Mucosa of stomach (tissue), 1 donor: Measurements from ENCODE around the gene C2orf76.

ENCODE experiments used
- H3K27me3 ChIP-seq: one replicate; pipeline ENCODE4 v1.7.0; 2013; ENCODE audit warnings: mild to moderate bottlenecking, low read length; ENCODE audit not compliant: control insufficient read depth, insufficient read depth
- H3K36me3 ChIP-seq: one replicate; pipeline ENCODE4 v1.7.0; 2013; ENCODE audit warnings: low read length; ENCODE audit not compliant: control insufficient read depth, insufficient read depth
- H3K4me1 ChIP-seq: one replicate; pipeline ENCODE4 v1.7.0; 2013; ENCODE audit warnings: mild to moderate bottlenecking, low read length; ENCODE audit not compliant: control insufficient read depth, insufficient read depth
- H3K4me3 ChIP-seq: one replicate; pipeline ENCODE4 v1.7.0; 2013; ENCODE audit warnings: low read length
- H3K9ac ChIP-seq: one replicate; pipeline ENCODE4 v1.7.0; 2013; ENCODE audit warnings: mild to moderate bottlenecking, low read length, moderate library complexity
- H3K9me3 ChIP-seq: one replicate; pipeline ENCODE4 v1.7.0; 2013; ENCODE audit warnings: mild to moderate bottlenecking, low read length, moderate library complexity; ENCODE audit not compliant: control insufficient read depth
- donor health status: Pancreatic carcinoma.

C2orf76 gene

DNA sequence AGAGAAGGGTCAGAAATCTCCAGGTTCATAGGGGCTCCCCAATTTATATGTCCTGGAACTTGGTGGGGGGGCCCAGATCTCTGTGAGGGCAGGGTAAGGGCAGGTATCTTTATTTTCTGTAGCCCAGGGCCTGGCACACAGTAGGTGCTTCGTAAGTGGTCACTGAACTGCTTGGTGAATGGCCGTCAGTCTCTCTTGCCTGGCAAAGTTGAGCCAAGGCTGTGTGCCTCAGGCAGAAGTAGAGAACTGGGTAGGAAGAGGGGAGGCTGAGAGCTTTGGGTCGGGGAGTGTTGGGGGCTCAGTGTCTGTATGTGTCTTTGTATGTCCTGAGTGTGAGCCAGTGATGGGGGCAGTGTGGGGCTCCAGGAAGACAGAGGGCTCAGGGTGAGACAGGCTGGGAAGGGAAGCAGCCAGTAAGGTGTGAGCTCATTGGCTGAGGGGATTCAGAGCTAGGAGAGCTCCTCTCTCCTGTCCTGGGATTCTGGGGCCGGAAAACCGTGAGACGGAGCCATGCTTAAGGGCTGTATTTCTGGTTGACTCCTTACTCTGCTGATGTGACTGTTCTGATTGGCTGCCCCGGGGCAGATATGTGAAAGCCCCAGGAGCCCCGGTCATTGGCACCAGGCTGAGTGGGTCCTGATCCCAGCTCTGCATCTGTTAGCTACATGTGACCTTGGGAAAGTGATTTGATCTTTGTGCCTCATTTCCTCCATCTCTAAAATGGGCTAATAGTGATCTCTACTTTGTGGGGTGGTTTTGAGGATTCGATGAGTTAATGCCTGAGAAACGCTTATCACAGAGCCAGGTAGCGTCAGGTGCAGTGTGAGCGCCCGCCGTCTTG lies 112.7 kb downstream of the C2orf76 start:
- no peaks in the 10 kb centered on the region for H3K36me3 ChIP-seq
- no peak overlapping the region for H3K9ac ChIP-seq
- H3K4me1 ChIP-seq: peaks cover 6% of the 10 kb centered on the region
- no peak overlapping the region for H3K4me3 ChIP-seq
- H3K9me3 ChIP-seq: no peaks in the 10 kb centered on the region
- no peaks in the 10 kb centered on the region for H3K27me3 ChIP-seq

DNA sequence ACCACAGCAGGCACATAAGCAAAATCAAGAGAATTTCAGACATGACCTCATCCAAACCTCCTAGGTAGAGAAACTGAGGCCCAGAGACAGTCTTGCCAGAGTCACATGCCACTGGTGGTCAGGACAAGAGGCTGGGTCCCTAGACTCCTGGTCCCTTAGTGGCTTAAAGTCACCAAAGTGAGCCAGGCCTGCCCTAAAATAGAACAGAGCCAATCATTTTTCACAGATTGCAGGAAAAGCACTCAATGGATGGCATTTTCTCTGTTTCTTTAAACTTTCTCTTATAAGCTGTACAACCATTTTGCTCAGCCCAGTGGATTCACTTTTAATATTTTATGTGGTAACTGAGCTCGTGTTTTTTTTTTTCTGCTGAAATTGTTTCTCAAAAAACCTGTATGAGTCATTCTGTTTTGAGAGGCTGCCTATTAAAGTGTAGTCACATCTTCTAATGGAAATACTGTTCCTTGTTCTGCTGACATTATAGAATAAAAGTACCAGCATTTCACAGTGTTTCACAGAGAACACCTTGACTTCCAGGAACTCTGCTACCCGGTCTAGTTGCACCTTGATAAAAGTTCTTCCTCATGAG lies 113.4 kb downstream of the C2orf76 start:
- peaks cover 6% of the 10 kb centered on the region for H3K4me1 ChIP-seq
- H3K27me3 ChIP-seq: no peaks in the 10 kb centered on the region
- no peaks in the 10 kb centered on the region for H3K9me3 ChIP-seq
- no peaks in the 10 kb centered on the region for H3K36me3 ChIP-seq
- H3K9ac ChIP-seq: no peak overlapping the region
- H3K4me3 ChIP-seq: no peak overlapping the region
